HL-60 (cell line): Measurements from ENCODE around the gene APLNR.
A peak's percentile ranks its signal among the peaks of the same experiment; 100 is the strongest.

Source experiments
- DNase-seq, 2 experiments: peaks; one replicate each; pipeline ENCODE4 v3.0.0-alpha.2; 2010 to 2020; ENCODE audit warnings: low read depth in 1 of 2, low spot score in 1 of 2
- H3K27ac ChIP-seq: fragments of 250-450 bp; sonication (Bioruptor Pico); replicated peaks from 2 replicates; pipeline ENCODE4 v1.5.1; 2020; ENCODE audit warnings: mild to moderate bottlenecking, moderate library complexity
- H3K27me3 ChIP-seq: fragments of 250-450 bp; sonication (Bioruptor Pico); 2 replicates; pipeline ENCODE4 v1.5.1; 2021; ENCODE audit warnings: mild to moderate bottlenecking, moderate library complexity; ENCODE audit not compliant: insufficient read depth, poor library complexity, severe bottlenecking
- H3K4me3 ChIP-seq: replicated peaks from 2 replicates; pipeline ENCODE4 v1.5.1; 2011; ENCODE audit warnings: mild to moderate bottlenecking, control low read depth, low read length; ENCODE audit not compliant: insufficient read depth
- CTCF ChIP-seq: IDR thresholded peaks from one replicate; pipeline ENCODE4 v1.5.1; 2011; ENCODE audit warnings: low read length, control low read depth, inconsistent platforms; ENCODE audit not compliant: insufficient read depth
- GABPA ChIP-seq: IDR thresholded peaks from 2 replicates; pipeline ENCODE4 v1.6.1; 2012; ENCODE audit warnings: low read depth
- POLR2AphosphoS5 ChIP-seq: IDR thresholded peaks from 2 replicates; pipeline ENCODE4 v1.6.1; 2012; ENCODE audit warnings: low read depth
- REST ChIP-seq: IDR thresholded peaks from 2 replicates; pipeline ENCODE4 v1.6.1; 2012; ENCODE audit warnings: low read depth; ENCODE audit not compliant: insufficient replicate concordance
- SPI1 ChIP-seq: IDR thresholded peaks from 2 replicates; pipeline ENCODE4 v1.6.1; 2012; ENCODE audit warnings: low read depth, mild to moderate bottlenecking, borderline replicate concordance

The APLNR gene

GRCh38 chr11:57249384-57250319, 12.6 kb upstream of the APLNR start:
- Histone ChIP-seq H3K4me3 (no peak overlapping the region), H3K27ac (no peak overlapping the region), H3K27me3 (peaks cover 21% of the 10 kb centered on the region)
- no peak for TF ChIP-seq SPI1
- TF ChIP-seq GABPA: no peak
- no peak for TF ChIP-seq POLR2AphosphoS5
- no peak for TF ChIP-seq REST
- peak; percentile 75 for TF ChIP-seq CTCF
- peak; percentile 7 to 36 for DNase-seq

GRCh38 chr11:57248780-57249383, 11.8 kb upstream of the APLNR start:
- no peak for TF ChIP-seq GABPA
- peak; percentile 73 for TF ChIP-seq CTCF
- Histone ChIP-seq H3K27ac (no peak overlapping the region), H3K27me3 (peaks cover 16% of the 10 kb centered on the region), H3K4me3 (no peak overlapping the region)
- DNase-seq: peak in 1 of 2 experiments; percentile 54

GRCh38 chr11:57244911-57245310, 7.9 kb upstream of the APLNR start:
- no peaks in the 10 kb centered on the region for H3K27me3 ChIP-seq

More at GRCh38 chr11:57244911-57245310, 7.9 kb upstream of the APLNR start:
- no peak overlapping the region for H3K4me3 ChIP-seq
- DNase-seq: no peak
- TF ChIP-seq POLR2AphosphoS5 (no peak), REST (no peak), CTCF (no peak)
- no peak overlapping the region for H3K27ac ChIP-seq
